Activated naive CD4-positive, alpha-beta T cell treated with anti-CD3 and anti-CD28 coated beads, Interleukin-2, amount 50 U/mL, for 72 hours (primary cell): ENCODE data around the gene SLC44A1. TPM values are rescaled to one million over a fixed set of nuclear protein-coding genes. Genes with fewer than 3 reads are reported as not detected.

ENCODE experiments used
- ATAC-seq, 2 donors: fragments of 150-1000 bp; cut with Tn5 transposase; 2 replicates each; pipeline ENCODE4 v1.10.0; 2021; ENCODE audit warnings: mild to moderate bottlenecking in 2 of 2, moderate library complexity in 2 of 2
- DNase-seq, 2 donors: peaks; one replicate each; pipeline ENCODE4 v3.0.0; 2021 to 2022; ENCODE audit warnings: low spot score in 2 of 2
- H3K27ac Mint-ChIP-seq, 2 donors: one replicate each; pipeline ENCODE4 v1.8.0; 2022; ENCODE audit warnings: mild to moderate bottlenecking in 2 of 2, mixed read lengths in 2 of 2
- H3K36me3 Mint-ChIP-seq, 2 donors: one replicate each; pipeline ENCODE4 v1.8.0; 2022; ENCODE audit warnings: mixed read lengths in 2 of 2
- H3K9me3 Mint-ChIP-seq, 2 donors: one replicate each; pipeline ENCODE4 v1.8.0; 2022; ENCODE audit warnings: mixed read lengths in 2 of 2
- total RNA-seq, 2 donors: library from RNA; stranded (reverse); gene quantifications; one replicate each; pipeline ENCODE4 v1.2.3, GENCODE V29; 2022

Gene SLC44A1
- total RNA-seq, 2 donors from 2014 or later, result 6.0 to 11.2 TPM

DNA sequence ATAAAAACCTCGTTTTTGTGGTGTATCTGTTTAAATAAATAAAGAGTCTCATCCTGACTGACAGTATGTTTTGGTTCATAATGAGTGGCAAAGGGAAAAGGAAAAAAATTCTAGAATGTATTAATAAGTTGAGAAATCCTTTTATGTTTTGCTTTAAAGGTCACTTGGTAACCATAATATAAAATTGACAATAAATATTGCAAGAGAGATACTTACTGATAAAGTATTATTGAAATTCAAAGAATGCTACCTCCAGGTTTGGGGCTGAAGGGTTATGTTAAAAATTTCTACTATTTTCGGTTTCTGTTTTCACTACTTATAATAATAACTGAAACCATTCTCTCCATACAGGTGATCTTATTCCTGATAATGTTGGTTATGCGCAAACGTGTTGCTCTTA is 118.0 kb downstream of the SLC44A1 start:
- ATAC-seq (no peak), DNase-seq (no peak)
- Mint-ChIP-seq H3K27ac (no peak overlapping the region), H3K9me3 (no peaks in the 10 kb centered on the region), H3K36me3 (peaks cover 0 to 10% of the 10 kb centered on the region in 2 donors)

GRCh38 chr9:105363837-105364236 is 119.4 kb downstream of the SLC44A1 start:
- no peak for DNase-seq
- no peak for ATAC-seq
- Mint-ChIP-seq H3K36me3 (peaks cover 0 to 6% of the 10 kb centered on the region in 2 donors), H3K9me3 (no peaks in the 10 kb centered on the region), H3K27ac (no peak overlapping the region)

DNA sequence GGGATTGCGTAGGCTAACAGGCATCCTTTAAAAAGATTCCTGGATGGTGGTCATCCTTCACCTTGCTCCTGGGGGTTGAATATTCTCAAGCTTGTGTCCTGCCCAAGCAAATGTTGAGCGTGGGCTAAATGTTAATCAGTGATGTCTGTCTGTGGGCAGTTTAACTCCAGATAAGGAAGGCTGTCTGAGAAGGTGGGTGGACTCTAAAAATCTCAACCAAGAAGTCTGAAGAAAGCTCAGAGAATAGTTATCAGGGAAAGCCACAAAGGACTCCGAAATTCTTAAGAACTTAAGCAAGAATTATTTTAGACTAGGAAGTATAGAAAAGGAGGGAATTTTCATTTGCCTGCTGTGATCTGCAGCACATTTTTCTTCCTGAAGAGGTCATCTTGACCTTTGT is 125.5 kb downstream of the SLC44A1 start:
- ATAC-seq (no peak), DNase-seq (no peak)
- Mint-ChIP-seq H3K27ac (no peak overlapping the region), H3K9me3 (no peaks in the 10 kb centered on the region), H3K36me3 (peaks cover 0 to 5% of the 10 kb centered on the region in 2 donors)

DNA sequence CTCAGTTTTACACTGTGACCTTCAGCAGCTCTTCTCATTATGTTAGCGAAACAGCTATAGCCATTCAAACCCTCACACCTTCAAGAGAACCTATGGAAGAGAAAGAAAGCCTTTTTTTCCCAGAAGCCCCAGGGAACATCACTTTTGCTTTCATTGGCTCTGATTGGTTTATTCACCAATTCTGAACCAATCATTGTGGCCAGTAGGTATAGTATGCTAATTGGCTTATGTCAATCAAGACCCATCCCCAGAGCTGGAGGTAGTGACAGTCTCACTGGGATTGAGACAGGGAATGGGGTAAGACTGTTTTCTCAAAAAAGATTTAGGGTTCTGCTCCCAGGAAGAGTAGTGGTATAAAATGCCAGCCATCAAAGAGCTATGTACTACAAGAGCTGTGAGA is 129.3 kb downstream of the SLC44A1 start:
- DNase-seq, result no peak
- no peak for ATAC-seq
- no peaks in the 10 kb centered on the region for H3K36me3 Mint-ChIP-seq
- no peaks in the 10 kb centered on the region for H3K9me3 Mint-ChIP-seq
- no peak overlapping the region for H3K27ac Mint-ChIP-seq

- Mint-ChIP-seq H3K27ac (no peak overlapping the region), H3K9me3 (no peaks in the 10 kb centered on the region), H3K36me3 (no peaks in the 10 kb centered on the region)
- no peak for ATAC-seq
- no peak for DNase-seq
These were observed 130.9 kb downstream of the SLC44A1 start for GRCh38 chr9:105375323-105375722.

GRCh38 chr9:105376893-105377292 is 132.4 kb downstream of the SLC44A1 start:
- H3K9me3 Mint-ChIP-seq, result peaks cover 0 to 4% of the 10 kb centered on the region in 2 donors
- no peak overlapping the region for H3K27ac Mint-ChIP-seq
- peaks cover 0 to 5% of the 10 kb centered on the region in 2 donors for H3K36me3 Mint-ChIP-seq
- ATAC-seq (no peak), DNase-seq (no peak)

DNA sequence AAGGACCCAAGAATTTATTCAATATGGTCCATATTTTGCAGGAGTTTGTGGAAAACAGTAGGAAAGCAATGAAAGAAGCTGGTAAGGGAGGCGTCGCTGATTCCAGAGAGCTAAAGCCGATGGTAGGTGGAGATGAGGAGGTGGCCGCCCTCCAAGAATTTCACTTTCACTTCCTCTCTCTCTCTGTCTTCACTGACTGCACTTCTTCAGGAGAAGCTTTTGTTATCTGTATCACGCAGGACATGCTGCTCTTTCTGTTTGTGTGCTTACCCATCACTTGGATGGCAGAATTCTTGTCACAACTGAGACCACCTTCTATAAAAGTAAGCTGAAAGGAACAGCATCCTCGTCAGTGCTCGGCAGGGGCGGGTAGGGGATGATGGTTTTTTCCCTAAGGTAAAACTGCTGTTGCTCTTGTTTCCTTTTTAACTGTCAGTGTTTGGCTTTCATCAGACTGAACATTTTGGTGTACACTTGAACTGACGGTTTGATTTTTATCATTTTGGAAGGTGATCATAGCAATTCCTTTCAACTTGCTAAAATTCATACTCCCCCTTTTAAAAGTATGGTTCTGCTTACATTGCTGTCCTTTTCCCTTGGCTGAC is 141.0 kb downstream of the SLC44A1 start:
- peak overlapping the region; percentile 70 to 86 for H3K27ac Mint-ChIP-seq
- peaks cover 0 to 5% of the 10 kb centered on the region in 2 donors for H3K36me3 Mint-ChIP-seq

GRCh38 chr9:105389796-105390195 is 145.3 kb downstream of the SLC44A1 start:
- no peak for DNase-seq
- ATAC-seq, result no peak
- no peaks in the 10 kb centered on the region for H3K9me3 Mint-ChIP-seq
- no peaks in the 10 kb centered on the region for H3K36me3 Mint-ChIP-seq
- H3K27ac Mint-ChIP-seq, result no peak overlapping the region

More for the DNA sequence above, 141.0 kb downstream of the SLC44A1 start:
- ATAC-seq (peak; percentile 85 to 96), DNase-seq (peak in 1 of 2 donors; percentile 23)
- H3K9me3 Mint-ChIP-seq, result peaks cover 0 to 4% of the 10 kb centered on the region in 2 donors

DNA sequence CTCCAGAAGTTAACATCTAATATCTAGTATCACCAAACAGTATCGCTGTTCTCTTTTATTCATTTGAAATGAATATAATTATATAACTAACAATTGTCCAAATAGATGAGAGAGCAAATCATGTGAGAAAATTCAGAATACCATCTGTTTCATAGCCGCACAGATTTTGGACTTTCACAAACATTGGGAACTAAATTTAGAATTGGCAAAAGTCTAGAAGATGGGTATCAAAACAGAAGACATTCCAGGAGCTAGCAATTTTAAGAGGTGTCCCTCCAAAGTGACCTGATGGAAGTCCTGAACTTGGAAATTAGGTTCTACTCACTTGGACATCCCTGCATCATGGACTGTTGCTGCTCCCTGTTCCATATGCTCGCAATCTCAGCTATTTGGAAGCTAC is 146.4 kb downstream of the SLC44A1 start:
- DNase-seq (no peak), ATAC-seq (no peak)
- H3K36me3 Mint-ChIP-seq, result no peaks in the 10 kb centered on the region
- H3K27ac Mint-ChIP-seq, result no peak overlapping the region
- no peaks in the 10 kb centered on the region for H3K9me3 Mint-ChIP-seq

- DNase-seq (no peak), ATAC-seq (no peak)
- Mint-ChIP-seq H3K9me3 (no peaks in the 10 kb centered on the region), H3K27ac (no peak overlapping the region), H3K36me3 (no peaks in the 10 kb centered on the region)
These were observed 146.8 kb downstream of the SLC44A1 start for GRCh38 chr9:105391288-105391687.

GRCh38 chr9:105392531-105392930 is 148.1 kb downstream of the SLC44A1 start:
- no peak for DNase-seq
- Mint-ChIP-seq H3K27ac (no peak overlapping the region), H3K36me3 (no peaks in the 10 kb centered on the region), H3K9me3 (no peaks in the 10 kb centered on the region)
- no peak for ATAC-seq

DNA sequence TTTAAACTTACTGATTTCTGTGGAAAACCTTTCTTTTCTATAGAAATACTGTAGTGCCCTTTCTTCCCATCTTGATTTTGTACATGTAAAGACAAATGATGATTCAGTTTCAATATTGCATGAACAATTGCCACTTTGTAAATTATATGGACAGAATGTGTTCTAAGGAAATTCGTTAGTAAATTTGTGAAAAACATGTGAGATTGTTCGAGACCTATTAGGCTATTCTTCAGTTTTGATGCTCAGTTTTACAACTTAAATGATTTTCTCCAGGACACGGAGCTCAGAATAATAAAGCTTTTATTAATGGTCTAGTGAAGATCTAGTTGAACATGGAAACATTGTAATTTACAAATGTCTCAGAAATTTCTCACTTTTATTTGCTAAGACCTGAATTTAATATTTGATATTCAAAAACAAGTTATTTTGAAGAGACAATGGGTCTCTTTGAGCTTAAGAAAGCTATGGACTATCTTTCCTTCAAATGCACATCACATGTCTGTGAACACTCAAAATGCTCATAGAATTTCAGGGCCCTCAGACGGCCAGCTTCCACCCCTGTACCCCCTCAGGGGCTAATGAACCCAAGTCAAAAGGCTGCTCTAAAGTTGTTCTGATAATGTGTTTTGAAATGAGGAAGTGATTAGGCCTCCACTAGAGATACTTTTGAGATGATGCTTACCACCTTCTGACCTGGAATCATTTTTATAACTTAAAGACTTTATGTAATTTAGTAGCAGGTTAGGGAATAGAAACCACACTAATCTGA is 149.3 kb downstream of the SLC44A1 start:
- ATAC-seq (no peak), DNase-seq (no peak)
- H3K27ac Mint-ChIP-seq, result no peak overlapping the region
- H3K9me3 Mint-ChIP-seq, result no peaks in the 10 kb centered on the region
- no peaks in the 10 kb centered on the region for H3K36me3 Mint-ChIP-seq

DNA sequence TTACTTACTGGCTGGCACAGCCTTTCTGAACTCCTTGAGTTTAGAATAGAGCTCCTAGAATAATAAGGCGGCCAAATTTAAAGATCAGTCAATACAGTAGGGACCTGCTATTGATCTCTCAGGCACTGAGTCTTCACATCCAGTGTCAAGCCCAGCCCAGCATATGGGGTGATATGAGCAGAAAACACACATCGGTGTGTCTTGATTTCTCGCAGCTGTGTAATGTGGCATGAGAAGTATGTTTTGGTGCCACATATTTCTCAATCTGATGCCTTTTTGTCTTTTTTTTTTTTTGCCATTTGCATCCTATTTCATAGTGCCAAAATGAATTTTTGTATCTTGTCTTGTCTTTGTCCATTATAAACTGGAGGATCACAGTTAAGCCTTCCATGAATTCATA is 152.0 kb downstream of the SLC44A1 start:
- no peaks in the 10 kb centered on the region for H3K36me3 Mint-ChIP-seq
- no peak overlapping the region for H3K27ac Mint-ChIP-seq

DNA sequence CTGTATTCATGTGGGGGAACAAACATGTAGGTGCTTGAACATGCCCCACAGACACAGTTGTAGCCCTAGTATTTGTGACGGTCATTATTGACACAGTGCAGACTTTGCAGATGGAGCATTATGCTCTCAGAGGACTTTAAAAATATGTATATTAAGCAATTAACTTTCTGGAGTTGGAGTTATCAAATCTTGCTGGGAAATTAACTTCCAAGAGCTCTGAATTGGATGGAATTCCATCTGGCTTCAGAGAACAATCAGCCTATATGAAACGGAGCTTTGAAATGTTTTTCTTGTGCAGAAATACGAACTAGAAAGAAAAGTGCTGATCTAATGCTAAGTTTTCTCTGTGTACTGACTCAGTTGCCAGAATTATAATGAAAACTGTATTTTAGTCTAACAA is 152.4 kb downstream of the SLC44A1 start:
- ATAC-seq (no peak), DNase-seq (no peak)
- Mint-ChIP-seq H3K27ac (no peak overlapping the region), H3K9me3 (no peaks in the 10 kb centered on the region), H3K36me3 (no peaks in the 10 kb centered on the region)

More for the DNA sequence above, 152.0 kb downstream of the SLC44A1 start:
- no peak for ATAC-seq
- DNase-seq, result no peak
- H3K9me3 Mint-ChIP-seq, result no peaks in the 10 kb centered on the region

DNA sequence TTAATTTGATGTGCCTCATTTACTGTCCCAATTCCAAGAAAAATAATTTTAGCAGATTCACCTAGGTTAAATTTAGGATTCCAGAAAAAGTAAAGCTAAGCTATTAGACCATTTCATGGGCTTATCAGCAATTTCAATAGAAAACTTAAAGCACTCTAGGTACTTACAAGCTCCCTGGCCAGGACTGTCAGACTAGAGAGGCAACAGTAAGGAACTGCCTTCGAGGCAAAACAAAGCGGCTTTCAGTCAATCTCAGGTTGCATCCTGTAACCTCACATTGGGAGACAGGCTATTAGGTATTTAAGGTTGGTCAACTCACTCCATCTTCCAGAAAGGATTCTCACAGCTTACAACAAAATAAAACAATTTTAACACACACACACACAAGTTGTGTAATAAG is 154.7 kb downstream of the SLC44A1 start:
- Mint-ChIP-seq H3K36me3 (no peaks in the 10 kb centered on the region), H3K27ac (no peak overlapping the region), H3K9me3 (no peaks in the 10 kb centered on the region)
- ATAC-seq (no peak), DNase-seq (no peak)

- peaks cover 0 to under 1% of the 10 kb centered on the region in 2 donors for H3K9me3 Mint-ChIP-seq
- peaks cover under 1% of the 10 kb centered on the region in 2 donors for H3K36me3 Mint-ChIP-seq
- H3K27ac Mint-ChIP-seq, result no peak overlapping the region
These were observed 157.2 kb downstream of the SLC44A1 start for GRCh38 chr9:105401651-105402050.

DNA sequence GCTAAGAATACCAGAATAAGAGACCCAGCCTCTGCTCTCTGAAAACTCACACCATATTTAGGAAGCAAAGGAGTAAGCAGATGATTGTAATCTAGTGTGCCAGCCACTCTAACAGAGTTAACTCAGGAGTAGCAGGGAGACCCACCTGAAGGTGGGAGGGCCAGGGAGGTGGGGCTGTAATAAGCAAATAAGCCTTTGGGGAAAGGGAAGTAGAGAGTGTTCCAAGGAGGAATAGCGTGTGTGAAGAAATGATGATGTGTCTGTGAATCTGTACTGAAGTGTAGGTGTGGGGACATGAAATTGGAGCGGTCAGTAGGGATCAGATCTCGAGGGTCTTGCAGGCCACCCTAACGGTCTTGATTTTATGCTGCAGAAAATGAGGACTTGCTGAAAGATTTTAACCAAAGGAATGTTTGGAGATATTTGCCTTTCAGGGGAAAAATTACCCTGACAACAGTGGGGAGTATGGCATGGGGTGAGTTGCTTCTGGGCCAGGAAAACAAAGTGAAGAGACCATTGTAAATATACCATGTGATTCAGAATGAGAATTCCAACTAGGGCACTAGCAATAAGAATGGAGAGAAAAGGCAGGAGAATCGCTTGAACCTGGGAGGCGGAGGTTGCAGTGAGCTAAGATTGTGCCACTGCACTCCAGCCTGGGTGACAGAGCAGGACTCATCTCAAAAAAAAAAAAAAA is 159.2 kb downstream of the SLC44A1 start:
- peaks cover 4 to 8% of the 10 kb centered on the region in 2 donors for H3K9me3 Mint-ChIP-seq
- peaks cover 5 to 6% of the 10 kb centered on the region in 2 donors for H3K36me3 Mint-ChIP-seq
- DNase-seq, result no peak
- ATAC-seq, result no peak
- no peak overlapping the region for H3K27ac Mint-ChIP-seq

More at GRCh38 chr9:105401651-105402050, 157.2 kb downstream of the SLC44A1 start:
- DNase-seq (no peak), ATAC-seq (no peak)
